Adrenal gland (tissue), 12 donors: Measurements from ENCODE around the gene LANCL2. TPM values are rescaled to one million over a fixed set of nuclear protein-coding genes. Genes with fewer than 3 reads are reported as not detected.
"Not testable (repeated sequence)": the region's sequence is repeated elsewhere in the genome, so short reads cannot be mapped to it uniquely, and the experiment has no call there.

Experiments used
- DNase-seq, 7 donors: peaks; one replicate each; pipeline ENCODE4 v3.0.0-alpha.2; 2019 to 2020
- H3K27ac ChIP-seq, 5 donors: fragments of 200-600 bp; sonication (generic) in 4 of 5; 1 replicate in 3 of 5; 2 replicates in 2 of 5; pipeline versions ENCODE4 v1.5.1 to v1.8.0; 2016 to 2020; ENCODE audit warnings: mild to moderate bottlenecking in 1 of 5
- H3K27me3 ChIP-seq: fragments of 200-600 bp; 2 replicates; pipeline ENCODE4 v1.8.0; 2021
- H3K36me3 ChIP-seq, 2 donors: fragments of 200-600 bp; replicated peaks in 1 of 2; 1 replicate in 1 of 2; 2 replicates in 1 of 2; pipeline versions ENCODE4 v1.5.1 to v1.8.0; 2018 to 2022
- H3K4me1 ChIP-seq, 2 donors: fragments of 200-600 bp; replicated peaks in 1 of 2; 1 replicate in 1 of 2; 2 replicates in 1 of 2; pipeline versions ENCODE4 v1.5.1 to v1.8.0; 2018 to 2021
- H3K4me3 ChIP-seq, 4 donors: fragments of 200-600 bp; sonication (generic) in 3 of 4; one replicate each; pipeline ENCODE4 v1.5.1; 2016 to 2018
- H3K9me3 ChIP-seq, 3 donors: fragments of 200-600 bp; sonication (generic) in 1 of 3; replicated peaks in 1 of 3; 1 replicate in 2 of 3; 2 replicates in 1 of 3; pipeline versions ENCODE4 v1.5.1 to v1.8.0; 2016 to 2021
- POLR2A ChIP-seq, 2 donors: fragments of 450-650 bp; IDR thresholded peaks; one replicate each; pipeline ENCODE4 v1.6.1; 2017; ENCODE audit warnings: antibody characterized with exemption in 2 of 2, mild to moderate bottlenecking in 2 of 2, moderate library complexity in 1 of 2
- WGBS, 4 donors: extraction: QIAGEN DNeasy Blood & Tissue Kit in 2 of 4; methylation state at CpG; one replicate each; pipeline versions ENCODE4 v1.1.5 to v1.1.7; 2013 to 2017; 5-methylcytosine and 5-hydroxymethylcytosine counted together
- intact Hi-C, 2 donors: fragments of 100-400 bp; cut with DNase I; formaldehyde crosslinking; loops; one replicate each; pipeline versions ENCODE4 v1.14.1 to v1.15.0; 2022 to 2023
- polyA plus RNA-seq, 3 donors: library from polyadenylated mRNA; stranded (reverse); fragments of 200-250 nt in 2 of 3; fragments of 350-450 nt in 1 of 3; fragmentation: Illumina TruSeq in 1 of 3; extraction: RNeasy Lipid Tissue Mini Kit (QIAGEN cat#74804) in 1 of 3; gene quantifications; one replicate each; pipeline ENCODE4 v1.2.3, GENCODE V29; 2013 to 2014
- total RNA-seq, 9 donors: library from RNA; depleted of rRNA in 4 of 9; stranded (reverse); fragments of >200 nt in 4 of 9; fragments of 120-200 nt in 1 of 9; fragmentation: NEBNext Ultra II Directional in 1 of 9; extraction: Animal tissue kit (Norgen Biotek cat#: 25700) in 1 of 9; gene quantifications; one replicate each; pipeline versions ENCODE4 v1.1.0 to v1.2.4, GENCODE V29; 2013 to 2023
- TF ChIP-seq, protein P1 (sequence below), 6 experiments: fragments of 450-650 bp in 4 of 6; fragments of 200-600 bp in 2 of 6; sonication (generic) in 1 of 6; IDR thresholded peaks; 1 replicate in 5 of 6; 2 replicates in 1 of 6; pipeline versions ENCODE4 v1.5.1 to v1.8.0; 2016 to 2021; ENCODE audit warnings: antibody characterized with exemption in 6 of 6, mild to moderate bottlenecking in 2 of 6, moderate library complexity in 1 of 6
- donor health status: healthy with polysubstance abuse.
- donor health status: Bipolar disorder and iron deficiency.
- donor health status: DM: yes; HTN: yes; CAD: no.
- donor health status: DM: no; HTN: no; CAD: no.
- donor health status: DM: no; HTN: no; CAD: no.
- donor health status: DM: yes; HTN: yes; CAD: no.

LANCL2 gene
- total and polyA plus RNA-seq, 12 donors = 10.5 to 28.1 (median 18.1) TPM

DNA sequence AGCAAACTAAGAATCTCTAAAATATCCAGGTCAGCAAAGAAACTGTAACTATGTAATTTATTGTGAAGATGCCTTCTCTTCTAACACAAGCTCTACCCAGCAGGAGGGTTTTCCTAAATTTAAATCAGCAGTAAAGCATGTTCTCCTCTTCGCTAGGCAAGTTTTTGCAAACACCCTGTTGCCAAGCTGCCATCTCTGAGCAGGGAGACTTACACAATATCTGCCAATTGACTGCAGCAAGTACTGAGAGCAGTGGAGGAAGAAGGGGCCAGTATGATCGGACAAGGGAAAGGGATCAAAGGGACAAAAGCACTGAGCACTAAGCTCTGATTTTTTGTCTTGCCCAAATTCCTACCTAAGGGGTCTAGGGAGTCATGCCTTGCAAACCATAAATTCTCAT lies 16.0 kb upstream of the LANCL2 start:
- no peak for DNase-seq
- H3K27me3 ChIP-seq = no peaks in the 10 kb centered on the region
- no peak for TF ChIP-seq POLR2A (IDR thresholded peaks at IDR 0.05)
- TF ChIP-seq, protein P1, sequence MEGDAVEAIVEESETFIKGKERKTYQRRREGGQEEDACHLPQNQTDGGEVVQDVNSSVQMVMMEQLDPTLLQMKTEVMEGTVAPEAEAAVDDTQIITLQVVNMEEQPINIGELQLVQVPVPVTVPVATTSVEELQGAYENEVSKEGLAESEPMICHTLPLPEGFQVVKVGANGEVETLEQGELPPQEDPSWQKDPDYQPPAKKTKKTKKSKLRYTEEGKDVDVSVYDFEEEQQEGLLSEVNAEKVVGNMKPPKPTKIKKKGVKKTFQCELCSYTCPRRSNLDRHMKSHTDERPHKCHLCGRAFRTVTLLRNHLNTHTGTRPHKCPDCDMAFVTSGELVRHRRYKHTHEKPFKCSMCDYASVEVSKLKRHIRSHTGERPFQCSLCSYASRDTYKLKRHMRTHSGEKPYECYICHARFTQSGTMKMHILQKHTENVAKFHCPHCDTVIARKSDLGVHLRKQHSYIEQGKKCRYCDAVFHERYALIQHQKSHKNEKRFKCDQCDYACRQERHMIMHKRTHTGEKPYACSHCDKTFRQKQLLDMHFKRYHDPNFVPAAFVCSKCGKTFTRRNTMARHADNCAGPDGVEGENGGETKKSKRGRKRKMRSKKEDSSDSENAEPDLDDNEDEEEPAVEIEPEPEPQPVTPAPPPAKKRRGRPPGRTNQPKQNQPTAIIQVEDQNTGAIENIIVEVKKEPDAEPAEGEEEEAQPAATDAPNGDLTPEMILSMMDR (IDR thresholded peaks at IDR 0.05) = no peak
- peaks cover 3 to 4% of the 10 kb centered on the region in 2 donors for H3K4me1 ChIP-seq
- intact Hi-C loops = no loop called here
- H3K27ac ChIP-seq = no peak overlapping the region
- 59 to 81% (median 69%) methylated on average over 2 of the region's 2 CpGs for WGBS, 4 donors
- no peak overlapping the region for H3K4me3 ChIP-seq
- H3K36me3 ChIP-seq = no peaks in the 10 kb centered on the region
- H3K9me3 ChIP-seq = no peaks in the 10 kb centered on the region

DNA sequence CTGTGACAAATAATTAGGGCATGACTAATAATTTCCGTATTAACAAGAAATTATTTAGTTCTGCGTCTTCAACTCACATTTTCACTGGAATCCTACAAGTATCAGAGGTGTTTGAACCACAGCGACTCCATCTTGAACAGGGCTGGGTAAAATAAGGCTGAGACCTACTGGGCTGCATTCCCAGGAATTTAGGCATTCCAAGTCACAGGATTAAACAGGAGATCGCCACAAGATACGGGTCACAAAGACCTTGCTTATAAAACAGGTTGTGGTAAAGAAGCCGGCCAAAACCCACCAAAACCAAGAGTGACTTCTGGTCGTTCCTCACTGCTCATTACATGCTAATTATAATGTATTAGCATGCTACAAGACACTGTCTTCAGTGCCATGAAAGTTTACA lies 14.9 kb upstream of the LANCL2 start:
- TF ChIP-seq, protein P1 (IDR thresholded peaks at IDR 0.05) = no peak
- no peak for TF ChIP-seq POLR2A (IDR thresholded peaks at IDR 0.05)
- H3K4me3 ChIP-seq = no peak overlapping the region
- intact Hi-C loops = no loop called here
- H3K27ac ChIP-seq = no peak overlapping the region
- H3K9me3 ChIP-seq = no peaks in the 10 kb centered on the region
- H3K4me1 ChIP-seq = peaks cover 3 to 4% of the 10 kb centered on the region in 2 donors
- DNase-seq = no peak
- WGBS, 4 donors = 62 to 89% (median 74%) methylated on average over 7 of the region's 7 CpGs
- no peaks in the 10 kb centered on the region for H3K36me3 ChIP-seq
- no peaks in the 10 kb centered on the region for H3K27me3 ChIP-seq

DNA sequence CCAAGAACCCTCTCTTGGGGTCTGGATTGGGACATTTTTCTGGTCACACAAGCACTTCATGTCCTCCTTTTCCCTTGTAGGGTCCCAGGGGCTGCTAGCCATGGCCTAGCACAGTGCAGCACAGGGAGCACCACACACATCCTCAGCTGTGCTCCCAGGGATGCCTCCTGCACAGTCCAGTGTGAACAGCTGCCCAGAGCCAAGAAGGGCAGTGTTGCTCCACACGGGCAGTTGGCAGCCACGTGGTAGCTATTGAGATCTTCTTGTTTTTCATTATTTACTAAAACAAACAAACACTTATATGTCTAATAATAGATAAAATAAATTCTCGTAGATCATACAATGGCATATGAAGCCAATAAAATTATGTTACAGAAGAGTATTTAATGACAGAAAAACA lies 13.9 kb upstream of the LANCL2 start:
- H3K36me3 ChIP-seq = no peaks in the 10 kb centered on the region
- WGBS, 4 donors = 62 to 76% (median 72%) methylated on average over 3 of the region's 3 CpGs
- TF ChIP-seq, protein P1 (IDR thresholded peaks at IDR 0.05) = no peak
- TF ChIP-seq POLR2A (IDR thresholded peaks at IDR 0.05) = no peak
- no peak overlapping the region for H3K27ac ChIP-seq
- H3K27me3 ChIP-seq = no peaks in the 10 kb centered on the region
- no peak for DNase-seq
- H3K9me3 ChIP-seq = no peaks in the 10 kb centered on the region
- H3K4me1 ChIP-seq = peaks cover 3 to 4% of the 10 kb centered on the region in 2 donors
- intact Hi-C loops = no loop called here
- H3K4me3 ChIP-seq = no peak overlapping the region

DNA sequence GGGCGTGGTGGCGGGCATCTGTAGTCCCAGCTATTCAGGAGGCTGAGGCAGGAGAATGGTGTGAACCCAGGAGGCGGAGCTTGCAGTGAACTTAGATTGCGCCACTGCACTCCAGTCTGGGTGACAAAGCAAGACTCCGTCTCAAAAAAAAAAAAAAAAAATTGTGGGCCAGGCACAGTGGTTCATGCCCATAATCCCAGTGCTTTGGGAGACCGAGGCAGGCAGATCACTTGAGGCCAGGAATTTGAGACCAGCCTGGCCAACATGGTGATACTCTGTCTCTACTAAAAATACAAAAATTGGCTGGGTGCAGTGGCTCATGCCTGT lies 12.2 kb upstream of the LANCL2 start:
- H3K36me3 ChIP-seq, H3K9me3 ChIP-seq, DNase-seq, H3K27me3 ChIP-seq, intact Hi-C loops, H3K27ac ChIP-seq, H3K4me3 ChIP-seq, H3K4me1 ChIP-seq: not testable (repeated sequence)
- 88 to 97% (median 94%) methylated on average over 5 to 6 of the region's 6 CpGs for WGBS, 4 donors

DNA sequence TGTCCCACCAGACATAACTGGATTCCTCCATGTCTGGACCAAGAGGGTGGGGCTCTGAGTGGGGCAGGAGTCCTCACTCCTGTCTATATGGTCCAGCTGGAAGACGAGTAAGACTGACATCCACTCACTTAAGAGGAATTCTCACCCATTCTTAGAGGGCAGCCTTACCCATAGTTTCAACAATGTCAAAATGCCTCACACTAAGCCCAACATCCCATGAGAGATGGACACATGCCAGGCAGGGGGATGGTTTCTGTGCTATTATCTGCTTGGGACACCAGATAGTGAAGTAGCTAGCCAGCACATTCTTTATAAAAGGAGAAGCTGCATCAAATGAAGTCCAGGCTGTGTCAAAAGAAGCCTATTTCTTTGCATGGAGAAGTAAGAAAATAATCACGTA lies 4.7 kb upstream of the LANCL2 start:
- DNase-seq = no peak
- no peaks in the 10 kb centered on the region for H3K27me3 ChIP-seq
- no peaks in the 10 kb centered on the region for H3K36me3 ChIP-seq
- 60 to 77% (median 68%) methylated on average over 2 of the region's 2 CpGs for WGBS, 4 donors
- no peak overlapping the region for H3K4me3 ChIP-seq
- H3K27ac ChIP-seq = no peak overlapping the region
- TF ChIP-seq, protein P1 (IDR thresholded peaks at IDR 0.05) = no peak
- TF ChIP-seq POLR2A (IDR thresholded peaks at IDR 0.05) = no peak
- intact Hi-C loops = loop anchor here in 1 of 2 donors (10.0 kb wide), 1 partner anchor 86 kb away; no protein-coding TSS in a partner anchor
- peaks cover 0 to 8% of the 10 kb centered on the region in 2 donors for H3K4me1 ChIP-seq
- no peaks in the 10 kb centered on the region for H3K9me3 ChIP-seq
